ENCODE measurements around the gene PAPPA2. TPM values are rescaled to one million over a fixed set of nuclear protein-coding genes. Genes with fewer than 3 reads are reported as not detected.

Gene PAPPA2
- total RNA-seq, 1 experiment from 2014 or later = 0.06 TPM

DNA sequence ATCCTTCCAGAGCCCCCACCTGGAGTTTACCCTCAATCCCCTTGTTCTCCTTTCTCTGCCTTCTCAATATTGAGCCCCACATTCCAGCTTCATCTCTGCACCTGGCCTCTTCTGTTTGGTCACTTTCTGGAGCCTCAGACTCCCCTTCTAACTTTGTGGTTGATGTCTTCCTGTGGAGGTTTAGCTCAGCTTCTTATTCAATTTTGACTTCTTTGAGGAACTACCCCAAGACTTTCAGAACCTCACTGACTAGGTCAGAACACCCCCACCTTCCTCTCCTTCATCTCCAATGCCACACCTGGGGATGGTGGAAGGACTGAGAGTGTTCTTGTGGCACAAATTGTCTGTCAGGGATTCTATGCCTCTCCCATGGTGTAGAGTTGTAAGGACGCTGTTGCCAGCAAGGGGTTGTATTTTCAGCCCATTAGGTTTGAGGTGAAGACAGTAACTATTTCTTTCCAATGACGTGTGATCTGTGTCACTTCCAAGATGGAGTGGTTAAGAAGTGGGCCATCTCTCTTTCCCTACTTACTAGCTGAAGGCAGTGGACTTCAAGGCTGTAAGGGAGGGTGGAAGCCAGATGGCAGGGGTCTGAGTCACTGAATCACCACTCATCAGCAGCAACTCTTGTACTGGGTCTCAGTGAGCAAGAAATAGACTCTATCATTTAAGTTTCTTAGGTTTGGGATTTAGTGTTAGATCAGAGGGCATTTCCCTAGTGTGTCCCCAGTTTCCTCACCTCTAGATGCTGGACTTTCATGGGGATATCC, 80.6 kb downstream of the PAPPA2 start:
- CTCF ChIA-PET = no interaction called here
- Histone ChIP-seq H3K9me3 (ENCODE audit: low read depth, low read length, poor library complexity, severe bottlenecking) (no peaks in the 10 kb centered on the region), H3K27me3 (replicated peaks; ENCODE audit: insufficient read depth, low read depth, low read length, poor library complexity) (peaks cover 6% of the 10 kb centered on the region), H3K4me1 (ENCODE audit: insufficient read depth, low read length, poor library complexity, severe bottlenecking) (no peaks in the 10 kb centered on the region), H3K27ac (ENCODE audit: low read depth, low read length, poor library complexity, severe bottlenecking) (no peak overlapping the region), H3K4me3 (ENCODE audit: low read depth, low read length, poor library complexity, severe bottlenecking) (no peak overlapping the region), H3K36me3 (ENCODE audit: insufficient read depth, low read length, poor library complexity, severe bottlenecking) (no peaks in the 10 kb centered on the region)
- POLR2A ChIA-PET (ENCODE audit: low non-redundant PET) = no interaction called here
- no TSS peak for BruUV-seq (replicated peaks)
- TF ChIP-seq CTCF (conservative IDR thresholded peaks at IDR 0.05; ENCODE audit: low read depth, low read length) (no peak), EZH2 (IDR thresholded peaks at IDR 0.05; ENCODE audit: borderline replicate concordance, low read depth, low read length, poor library complexity, severe bottlenecking) (no peak)
- no peak for DNase-seq (ENCODE audit: low spot score)
- intact Hi-C loops (cut with micrococcal nuclease; ENCODE audit: unreplicated experiment) = no loop called here

DNA sequence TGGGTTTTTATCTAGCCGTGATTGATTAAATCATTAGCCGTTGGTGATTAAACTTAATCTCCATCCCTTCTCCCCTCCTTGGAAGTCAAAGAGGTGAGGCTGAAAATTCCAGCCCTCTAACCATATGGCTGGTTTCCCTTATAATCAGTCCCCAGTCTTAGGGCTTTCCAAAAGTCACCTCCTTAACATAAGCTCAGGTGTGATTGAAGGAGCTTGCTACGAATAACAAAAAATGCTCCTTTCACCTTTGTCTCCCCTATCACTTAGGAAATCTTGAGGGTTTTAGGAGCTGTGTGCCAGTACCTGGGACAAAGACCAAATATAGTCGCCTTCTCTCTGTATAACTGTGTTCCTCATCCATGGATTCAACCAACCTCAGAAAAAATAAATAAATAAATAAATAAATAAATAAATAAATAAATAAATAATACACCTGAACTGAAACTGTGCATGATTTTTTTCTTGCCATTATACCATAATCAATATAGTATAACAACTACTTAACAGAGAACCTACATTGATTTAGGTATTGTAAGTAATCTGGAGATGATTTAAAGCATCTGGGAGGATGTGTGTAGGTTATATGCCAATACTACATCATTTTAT, 82.2 kb downstream of the PAPPA2 start:
- no peak for TF ChIP-seq EZH2 (IDR thresholded peaks at IDR 0.05; ENCODE audit: borderline replicate concordance, low read depth, low read length, poor library complexity, severe bottlenecking)
- no peak for TF ChIP-seq CTCF (conservative IDR thresholded peaks at IDR 0.05; ENCODE audit: low read depth, low read length)
- H3K4me3 ChIP-seq (ENCODE audit: low read depth, low read length, poor library complexity, severe bottlenecking) = no peak overlapping the region
- H3K36me3 ChIP-seq (ENCODE audit: insufficient read depth, low read length, poor library complexity, severe bottlenecking) = no peaks in the 10 kb centered on the region
- intact Hi-C loops (cut with micrococcal nuclease; ENCODE audit: unreplicated experiment) = no loop called here
- peaks cover 11% of the 10 kb centered on the region for H3K27me3 ChIP-seq (replicated peaks; ENCODE audit: insufficient read depth, low read depth, low read length, poor library complexity)
- H3K9me3 ChIP-seq (ENCODE audit: low read depth, low read length, poor library complexity, severe bottlenecking) = no peaks in the 10 kb centered on the region
- H3K4me1 ChIP-seq (ENCODE audit: insufficient read depth, low read length, poor library complexity, severe bottlenecking) = no peaks in the 10 kb centered on the region
- ChIA-PET CTCF (no interaction called here), POLR2A (ENCODE audit: low non-redundant PET) (no interaction called here)
- DNase-seq (ENCODE audit: low spot score) = no peak
- no TSS peak for BruUV-seq (replicated peaks)
- no peak overlapping the region for H3K27ac ChIP-seq (ENCODE audit: low read depth, low read length, poor library complexity, severe bottlenecking)

DNA sequence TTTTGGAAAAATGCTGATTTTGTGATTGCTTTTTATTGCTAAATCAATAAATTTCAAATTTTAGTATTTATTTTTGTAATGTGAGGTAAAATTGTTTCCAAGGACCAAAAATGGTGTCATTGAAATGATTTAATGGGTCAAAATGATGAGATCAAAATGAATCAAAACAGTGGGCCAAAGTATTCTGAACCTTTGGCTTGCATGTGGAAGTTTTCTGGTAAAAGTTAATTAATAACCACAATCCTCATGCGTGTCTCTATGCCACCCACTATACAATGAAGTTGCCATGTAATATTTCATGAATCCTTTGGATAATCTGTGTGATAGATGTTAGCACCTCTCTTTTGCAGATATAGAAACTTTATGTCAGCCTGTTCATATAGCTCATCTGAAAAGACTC, 83.8 kb downstream of the PAPPA2 start:
- POLR2A ChIA-PET (ENCODE audit: low non-redundant PET) = no interaction called here
- intact Hi-C loops (cut with micrococcal nuclease; ENCODE audit: unreplicated experiment) = no loop called here
- H3K9me3 ChIP-seq (ENCODE audit: low read depth, low read length, poor library complexity, severe bottlenecking) = no peaks in the 10 kb centered on the region

More for the DNA sequence above, 83.8 kb downstream of the PAPPA2 start:
- Histone ChIP-seq H3K27me3 (replicated peaks; ENCODE audit: insufficient read depth, low read depth, low read length, poor library complexity) (peaks cover 28% of the 10 kb centered on the region), H3K4me3 (ENCODE audit: low read depth, low read length, poor library complexity, severe bottlenecking) (no peak overlapping the region), H3K36me3 (ENCODE audit: insufficient read depth, low read length, poor library complexity, severe bottlenecking) (no peaks in the 10 kb centered on the region), H3K4me1 (ENCODE audit: insufficient read depth, low read length, poor library complexity, severe bottlenecking) (no peaks in the 10 kb centered on the region), H3K27ac (ENCODE audit: low read depth, low read length, poor library complexity, severe bottlenecking) (no peak overlapping the region)
- no peak for DNase-seq (ENCODE audit: low spot score)
- no peak for TF ChIP-seq CTCF (conservative IDR thresholded peaks at IDR 0.05; ENCODE audit: low read depth, low read length)
- TF ChIP-seq EZH2 (IDR thresholded peaks at IDR 0.05; ENCODE audit: borderline replicate concordance, low read depth, low read length, poor library complexity, severe bottlenecking) = no peak
- CTCF ChIA-PET = no interaction called here
- no TSS peak for BruUV-seq (replicated peaks)
